HK-2 (cell line): ENCODE results near the gene PTPRN2.

Experiments
- DNase-seq: peaks from one replicate; pipeline ENCODE4 v3.0.0-alpha.2; 2018; ENCODE audit not compliant: unreplicated experiment

PTPRN2 gene

GRCh38 chr7:157664034-157664433 lies 923.6 kb downstream of the PTPRN2 start:
- DNase-seq: no peak

- no peak for DNase-seq
These were observed 924.5 kb downstream of the PTPRN2 start for GRCh38 chr7:157662981-157663716.

GRCh38 chr7:157662110-157662791 lies 925.4 kb downstream of the PTPRN2 start:
- DNase-seq: no peak

- no peak for DNase-seq
These were observed 926.0 kb downstream of the PTPRN2 start for GRCh38 chr7:157661611-157661975.

GRCh38 chr7:157660971-157661610 lies 926.5 kb downstream of the PTPRN2 start:
- no peak for DNase-seq

- no peak for DNase-seq
These were observed 928.7 kb downstream of the PTPRN2 start for GRCh38 chr7:157658851-157659412.

DNA sequence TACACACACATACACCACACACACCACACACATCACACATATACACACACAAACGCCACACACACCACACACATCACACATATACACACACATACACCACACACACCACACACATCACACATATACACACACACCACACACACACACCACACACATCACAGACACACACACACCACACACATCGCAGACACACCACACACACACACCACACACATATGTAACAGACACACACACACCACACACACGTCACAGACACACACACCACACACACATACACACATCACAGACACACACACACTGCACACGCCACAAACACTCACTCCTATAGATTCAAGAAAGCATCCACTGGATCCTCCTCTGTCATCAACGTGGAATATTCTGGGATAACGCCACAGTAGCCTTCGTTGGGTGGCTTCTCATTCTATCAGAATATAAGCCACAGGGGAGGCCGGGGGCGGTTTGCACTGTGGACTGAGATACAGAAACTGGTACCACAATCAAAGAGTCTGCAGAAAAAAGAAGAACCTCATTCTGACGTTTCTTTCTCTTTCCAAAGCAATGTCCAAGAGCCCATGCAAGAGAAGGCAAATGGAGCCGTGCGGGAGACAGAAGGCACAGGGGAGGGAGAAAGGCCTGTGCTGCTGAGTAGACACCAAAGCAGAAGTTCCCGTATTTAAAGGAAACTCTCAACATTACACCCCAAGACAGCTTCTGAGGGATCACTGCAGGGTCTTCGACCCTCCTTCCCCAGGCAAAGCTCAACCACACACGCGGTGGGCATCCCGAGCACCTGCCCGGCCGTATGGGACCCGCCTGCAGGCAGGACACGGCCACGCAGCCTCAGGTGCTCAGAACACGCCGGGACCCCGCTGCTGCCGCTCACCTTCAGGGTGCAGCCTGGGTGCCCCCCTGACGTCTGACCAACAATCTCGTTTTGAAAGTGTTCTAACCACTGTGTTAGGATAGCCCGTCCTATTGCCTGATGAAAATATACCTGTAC lies 929.6 kb downstream of the PTPRN2 start:
- no peak for DNase-seq

- DNase-seq: no peak
These were observed 931.3 kb downstream of the PTPRN2 start for GRCh38 chr7:157656195-157656769.

GRCh38 chr7:157654350-157654749 lies 933.3 kb downstream of the PTPRN2 start:
- no peak for DNase-seq

- DNase-seq: no peak
These were observed 933.8 kb downstream of the PTPRN2 start for GRCh38 chr7:157653827-157654207.

GRCh38 chr7:157652954-157653826 lies 934.4 kb downstream of the PTPRN2 start:
- no peak for DNase-seq

GRCh38 chr7:157652161-157652953 lies 935.3 kb downstream of the PTPRN2 start:
- no peak for DNase-seq

GRCh38 chr7:157651366-157652160 lies 936.1 kb downstream of the PTPRN2 start:
- no peak for DNase-seq

DNA sequence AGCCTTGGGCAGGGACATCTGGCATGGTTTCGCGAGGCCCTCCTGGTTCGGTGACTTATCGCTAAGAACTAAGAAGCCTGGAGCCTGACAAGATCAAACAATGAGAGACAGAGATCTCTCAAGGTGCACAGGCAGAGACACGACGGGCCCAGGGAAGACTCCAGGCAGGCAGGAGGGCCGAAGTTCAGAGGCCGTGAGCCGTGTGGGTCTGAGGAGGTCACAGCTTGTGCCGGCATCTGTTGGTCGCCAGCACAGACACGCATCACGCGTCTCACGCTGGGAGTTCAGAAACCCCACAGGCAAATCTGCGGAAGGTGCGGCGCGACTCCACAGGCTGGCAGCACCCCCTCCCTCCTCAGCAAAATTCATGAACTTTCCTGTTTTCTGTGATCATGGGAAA lies 936.8 kb downstream of the PTPRN2 start:
- no peak for DNase-seq

DNA sequence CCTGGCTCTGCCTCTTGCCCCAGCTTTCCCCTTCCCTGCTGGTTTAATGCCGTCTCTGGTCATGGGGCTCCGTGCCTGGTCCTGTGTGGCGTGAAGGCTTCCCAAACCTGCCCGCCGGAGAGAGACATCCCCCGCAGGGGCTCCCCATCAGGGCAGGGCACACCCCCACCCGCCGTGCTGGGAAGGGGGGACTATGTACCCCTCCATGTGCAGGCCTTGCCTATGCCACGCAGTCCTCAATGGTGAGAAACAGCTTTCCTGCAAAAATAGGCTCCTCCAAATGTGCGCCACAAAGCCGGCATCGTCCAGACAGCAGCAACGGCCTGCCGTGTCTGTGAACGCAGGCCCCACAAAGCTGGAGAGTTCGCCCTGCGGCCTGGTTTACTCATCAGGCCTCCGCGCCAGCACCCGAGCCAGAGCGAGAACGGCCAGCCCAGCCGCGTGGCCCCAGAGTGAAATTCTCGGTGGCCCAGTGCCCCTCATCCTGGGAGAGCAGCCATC lies 937.4 kb downstream of the PTPRN2 start:
- DNase-seq: no peak

DNA sequence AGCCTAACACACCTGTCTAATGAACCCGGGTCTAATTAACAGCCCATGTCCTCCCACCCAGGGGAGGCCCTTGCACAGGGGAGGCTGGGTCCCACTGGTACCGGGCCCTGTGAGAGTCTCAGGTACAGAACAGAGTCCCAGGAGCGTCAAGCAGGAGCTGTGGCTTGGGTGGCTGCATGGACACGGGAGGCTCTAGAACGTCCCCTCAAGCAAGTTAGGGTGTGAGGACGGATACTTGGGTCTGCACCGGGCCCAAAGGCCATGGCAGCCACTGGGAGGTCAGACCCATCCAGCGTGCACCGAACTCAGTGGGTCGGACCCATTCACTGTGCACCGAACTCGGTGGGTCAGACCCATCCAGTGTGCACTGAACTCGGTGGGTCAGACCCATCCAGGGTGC lies 941.1 kb downstream of the PTPRN2 start:
- no peak for DNase-seq

DNA sequence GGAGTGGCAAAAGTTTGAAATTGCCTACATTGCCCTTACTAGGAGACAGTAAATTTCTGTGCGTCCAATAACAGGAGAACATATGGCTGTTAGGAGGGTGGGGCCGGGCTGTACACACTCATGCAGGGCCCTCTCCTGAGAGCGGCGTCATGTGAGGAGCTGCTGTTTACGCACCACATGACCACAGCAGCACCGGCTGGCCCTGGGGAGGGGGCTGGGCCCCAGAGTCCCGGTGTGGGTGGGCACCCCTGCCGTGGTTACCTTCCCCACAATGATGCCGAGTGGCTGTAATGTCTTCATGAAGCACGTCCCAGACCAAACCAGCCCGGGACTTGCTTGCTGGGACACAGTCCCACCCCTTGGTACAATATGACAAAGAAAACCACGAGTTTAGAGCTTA lies 942.1 kb downstream of the PTPRN2 start:
- DNase-seq: no peak

- DNase-seq: no peak
These were observed 942.7 kb downstream of the PTPRN2 start for GRCh38 chr7:157644946-157645345.
